Hematopoietic multipotent progenitor cell treated with erythropoietin and hydrocortisone succinate and interleukin-3 and kit ligand, for 6 days (in vitro differentiated cells): Measurements from ENCODE around the gene PPP1R12A.

Experiments used
- DNase-seq: peaks from one replicate; pipeline ENCODE4 v3.0.0-alpha.2; 2015

Gene PPP1R12A

GRCh38 chr12:79935624-79936345 lies 888 bp upstream of the PPP1R12A start:
- peak; percentile 25 for DNase-seq

GRCh38 chr12:79934281-79935020 lies 446 bp downstream of the PPP1R12A start:
- DNase-seq, result peak; percentile 59

GRCh38 chr12:79933532-79934264 lies 1.2 kb downstream of the PPP1R12A start:
- peak; percentile 50 for DNase-seq

GRCh38 chr12:79933043-79933442 lies 1.9 kb downstream of the PPP1R12A start:
- no peak for DNase-seq

- DNase-seq, result peak; percentile 65
Observed at GRCh38 chr12:79932357-79932756, 2.5 kb downstream of the PPP1R12A start.

GRCh38 chr12:79929065-79929464 lies 5.8 kb downstream of the PPP1R12A start:
- no peak for DNase-seq

- peak; percentile 69 for DNase-seq
Observed at GRCh38 chr12:79927772-79928474, 7.0 kb downstream of the PPP1R12A start.

GRCh38 chr12:79926951-79927350 lies 7.9 kb downstream of the PPP1R12A start:
- DNase-seq, result no peak

- DNase-seq, result no peak
Observed at GRCh38 chr12:79925492-79925891, 9.4 kb downstream of the PPP1R12A start.

GRCh38 chr12:79921786-79922185 lies 13.1 kb downstream of the PPP1R12A start:
- DNase-seq, result no peak

- peak; percentile 29 for DNase-seq
Observed at GRCh38 chr12:79920421-79921238, 14.3 kb downstream of the PPP1R12A start.

- no peak for DNase-seq
Observed at GRCh38 chr12:79919762-79920161, 15.1 kb downstream of the PPP1R12A start.

GRCh38 chr12:79916826-79917225 lies 18.1 kb downstream of the PPP1R12A start:
- DNase-seq, result no peak

- DNase-seq, result no peak
Observed at GRCh38 chr12:79911889-79912656, 22.8 kb downstream of the PPP1R12A start.

GRCh38 chr12:79908366-79908765 lies 26.5 kb downstream of the PPP1R12A start:
- no peak for DNase-seq

GRCh38 chr12:79901506-79901905 lies 33.4 kb downstream of the PPP1R12A start:
- DNase-seq, result no peak

GRCh38 chr12:79900951-79901350 lies 33.9 kb downstream of the PPP1R12A start:
- DNase-seq, result no peak

- no peak for DNase-seq
Observed at GRCh38 chr12:79900199-79900598, 34.7 kb downstream of the PPP1R12A start.

GRCh38 chr12:79897617-79898016 lies 37.3 kb downstream of the PPP1R12A start:
- no peak for DNase-seq

- DNase-seq, result no peak
Observed at GRCh38 chr12:79895804-79896203, 39.1 kb downstream of the PPP1R12A start.

GRCh38 chr12:79895071-79895470 lies 39.8 kb downstream of the PPP1R12A start:
- DNase-seq, result no peak
